Epithelial cell of prostate (primary cell): Measurements from ENCODE around the gene AP3B1.
"Not testable (repeated sequence)": the region's sequence is repeated elsewhere in the genome, so short reads cannot be mapped to it uniquely, and the experiment has no call there.

Experiments used
- DNase-seq: peaks from one replicate; pipeline ENCODE4 v3.0.0-alpha.2; 2011; ENCODE audit warnings: low read depth, low spot score
- H3K27ac ChIP-seq: fragments of 450-650 bp; 2 replicates; pipeline ENCODE4 v1.5.1; 2017; ENCODE audit warnings: mild to moderate bottlenecking

Gene AP3B1

GRCh38 chr5:78188681-78189080 is 105.8 kb downstream of the AP3B1 start:
- H3K27ac ChIP-seq, DNase-seq: not testable (repeated sequence)

- no peak overlapping the region for H3K27ac ChIP-seq
- DNase-seq = no peak
Observed at GRCh38 chr5:78187172-78187571, 107.3 kb downstream of the AP3B1 start.

DNA sequence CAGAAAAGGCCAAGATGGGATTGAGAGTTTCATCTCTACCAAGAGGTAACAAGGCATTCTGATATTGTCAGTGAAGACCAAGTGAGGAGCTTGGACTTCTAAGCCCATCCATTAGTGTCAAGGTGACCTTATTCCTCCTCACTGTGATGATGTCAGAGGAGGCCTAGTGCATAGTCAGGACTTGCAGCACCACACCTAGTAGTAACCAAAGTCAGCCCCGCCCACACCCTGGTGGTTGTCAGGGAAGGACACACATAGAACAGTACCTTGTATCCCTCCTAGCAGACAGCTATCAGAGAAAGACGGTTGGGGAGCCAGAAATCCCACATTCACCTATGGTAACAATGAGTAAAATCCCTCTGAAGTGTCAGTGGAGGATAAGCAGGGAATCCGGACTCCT is 111.7 kb downstream of the AP3B1 start:
- no peak overlapping the region for H3K27ac ChIP-seq
- DNase-seq = no peak

GRCh38 chr5:78178356-78178755 is 116.1 kb downstream of the AP3B1 start:
- DNase-seq = no peak
- H3K27ac ChIP-seq = no peak overlapping the region

DNA sequence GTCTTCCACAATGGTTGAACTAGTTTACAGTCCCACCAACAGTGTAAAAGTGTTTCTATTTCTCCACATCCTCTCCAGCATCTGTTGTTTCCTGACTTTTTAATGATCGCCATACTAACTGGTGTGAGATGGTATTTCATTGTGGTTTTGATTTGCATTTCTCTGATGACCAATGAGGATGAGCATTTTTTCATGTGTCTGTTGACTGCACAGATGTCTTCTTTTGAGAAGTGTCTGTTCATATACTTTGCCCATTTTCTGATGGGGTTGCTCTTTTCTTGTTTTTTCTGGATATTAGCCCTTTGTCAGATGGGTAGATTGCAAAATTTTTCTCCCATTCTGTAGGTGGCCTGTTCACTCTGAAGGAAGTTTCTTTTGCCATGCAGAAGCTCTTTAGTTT is 124.2 kb downstream of the AP3B1 start:
- DNase-seq = not testable (repeated sequence)

GRCh38 chr5:78162253-78162862 is 132.1 kb downstream of the AP3B1 start:
- DNase-seq = no peak
- H3K27ac ChIP-seq = no peak overlapping the region

More for the DNA sequence above, 124.2 kb downstream of the AP3B1 start:
- H3K27ac ChIP-seq = not testable (repeated sequence)

DNA sequence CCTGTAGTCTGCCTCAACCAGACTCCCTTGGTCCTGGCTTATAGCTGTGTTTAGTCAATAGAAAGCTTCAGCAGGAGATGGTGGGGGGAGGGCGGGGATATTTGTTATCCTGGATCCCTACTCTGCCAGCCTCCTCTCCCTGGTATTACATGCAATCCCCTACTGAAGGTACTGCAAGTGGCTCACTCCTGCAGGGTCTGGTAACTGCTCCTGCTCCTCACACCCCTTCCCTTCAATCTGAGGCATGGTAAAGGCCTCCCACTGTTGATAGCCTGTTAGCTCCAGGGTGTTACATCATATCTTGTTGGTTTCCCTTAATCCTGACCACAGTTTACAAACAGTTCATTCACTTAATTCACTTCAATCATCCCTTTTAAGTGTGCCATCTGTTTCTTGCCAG is 137.5 kb downstream of the AP3B1 start:
- no peak for DNase-seq
- H3K27ac ChIP-seq = no peak overlapping the region

DNA sequence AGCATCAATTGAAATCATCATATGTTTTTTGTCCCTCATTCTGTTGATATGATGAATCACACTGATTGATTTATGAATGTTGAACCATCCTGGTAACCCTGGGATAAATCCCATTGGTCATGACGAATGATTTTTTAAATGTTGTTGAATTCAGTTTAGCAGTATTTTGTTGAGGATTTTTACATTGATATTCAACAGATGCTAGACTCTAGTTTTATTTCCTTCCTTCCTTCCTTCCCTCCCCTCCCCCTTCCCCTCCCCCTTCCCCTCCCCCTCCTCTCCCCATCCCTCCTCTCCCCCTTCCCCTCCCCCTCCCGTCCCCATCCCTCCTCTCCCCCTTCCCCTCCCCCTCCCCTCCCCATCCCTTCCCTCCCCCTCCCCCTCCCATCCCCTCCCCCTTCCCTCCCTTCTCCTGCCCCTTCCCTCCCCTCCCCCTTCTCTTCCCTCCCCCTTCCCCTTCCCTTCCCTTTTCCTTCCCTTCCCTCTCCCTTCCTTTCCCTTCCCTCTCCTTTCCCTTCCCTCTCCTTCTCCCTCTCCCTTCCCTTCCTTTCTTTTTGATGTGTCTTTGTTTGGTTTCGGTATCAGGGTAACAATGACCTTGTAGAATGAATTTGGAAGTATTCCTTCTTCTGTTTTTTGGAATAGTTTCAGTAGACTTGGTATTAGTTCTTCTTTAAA is 142.8 kb downstream of the AP3B1 start:
- DNase-seq = no peak
- H3K27ac ChIP-seq = no peak overlapping the region

DNA sequence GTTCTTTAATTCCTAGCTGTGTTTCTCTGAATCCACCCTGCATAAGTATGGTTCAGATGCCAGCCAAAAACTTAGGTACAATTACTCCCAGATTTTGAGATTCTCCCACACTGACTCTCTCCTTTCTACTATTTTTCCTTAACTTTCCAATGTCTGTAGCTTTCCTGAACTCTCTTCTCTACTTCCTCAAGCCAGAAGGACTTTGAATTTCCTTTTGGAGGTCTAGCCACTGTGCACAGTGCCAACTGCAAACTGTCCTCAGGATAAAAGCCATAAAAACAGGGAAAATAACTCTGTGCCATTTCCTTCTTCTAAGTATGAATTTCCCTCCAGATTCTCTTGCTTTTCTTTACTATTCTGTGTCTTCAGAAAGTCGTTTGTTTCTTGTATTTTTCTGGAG is 157.2 kb downstream of the AP3B1 start:
- no peak for DNase-seq
- no peak overlapping the region for H3K27ac ChIP-seq

- no peak overlapping the region for H3K27ac ChIP-seq
- no peak for DNase-seq
Observed at GRCh38 chr5:78133423-78133822, 161.1 kb downstream of the AP3B1 start.

GRCh38 chr5:78132507-78132906 is 162.0 kb downstream of the AP3B1 start:
- DNase-seq = no peak
- H3K27ac ChIP-seq = no peak overlapping the region

DNA sequence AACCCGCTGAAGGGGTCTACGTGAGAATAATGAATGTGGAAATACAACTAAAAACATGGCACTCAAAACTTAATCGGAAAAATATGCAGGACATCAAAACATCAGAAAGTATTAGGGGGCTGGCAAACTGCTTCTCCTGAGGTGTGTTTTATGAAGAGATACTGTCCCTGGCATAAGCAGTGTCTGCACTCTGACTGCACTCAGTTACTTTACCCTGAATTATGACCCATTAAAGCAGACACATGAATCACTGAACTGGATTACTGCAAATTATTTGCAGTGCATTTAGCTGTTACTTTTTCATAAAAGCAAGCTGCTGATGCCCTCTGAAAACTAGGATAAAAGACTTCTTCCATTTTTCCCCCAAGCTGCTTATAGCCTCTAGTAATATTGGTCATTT is 164.9 kb downstream of the AP3B1 start:
- no peak for DNase-seq

DNA sequence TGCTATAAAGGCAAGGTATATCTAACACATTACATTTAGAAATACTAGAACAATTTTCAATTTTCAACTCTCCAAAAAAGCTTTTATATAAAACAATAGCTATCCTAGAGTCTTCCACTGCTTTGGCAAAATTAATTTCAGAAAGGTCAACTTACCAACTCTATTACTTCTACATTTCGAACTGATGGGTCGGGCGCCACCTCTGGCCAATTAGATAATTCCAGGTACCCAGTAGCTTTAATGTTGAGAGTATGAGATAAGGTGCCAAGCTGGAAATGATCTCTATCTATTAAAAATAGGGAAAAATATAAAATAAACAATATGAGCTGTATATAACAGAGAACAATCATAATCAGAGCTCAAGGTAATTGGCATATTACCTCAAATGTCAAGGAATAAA is 166.6 kb downstream of the AP3B1 start:
- no peak for DNase-seq
- H3K27ac ChIP-seq = no peak overlapping the region

More for the DNA sequence above, 164.9 kb downstream of the AP3B1 start:
- no peak overlapping the region for H3K27ac ChIP-seq

GRCh38 chr5:78126536-78126935 is 168.0 kb downstream of the AP3B1 start:
- DNase-seq = no peak
- H3K27ac ChIP-seq = no peak overlapping the region

DNA sequence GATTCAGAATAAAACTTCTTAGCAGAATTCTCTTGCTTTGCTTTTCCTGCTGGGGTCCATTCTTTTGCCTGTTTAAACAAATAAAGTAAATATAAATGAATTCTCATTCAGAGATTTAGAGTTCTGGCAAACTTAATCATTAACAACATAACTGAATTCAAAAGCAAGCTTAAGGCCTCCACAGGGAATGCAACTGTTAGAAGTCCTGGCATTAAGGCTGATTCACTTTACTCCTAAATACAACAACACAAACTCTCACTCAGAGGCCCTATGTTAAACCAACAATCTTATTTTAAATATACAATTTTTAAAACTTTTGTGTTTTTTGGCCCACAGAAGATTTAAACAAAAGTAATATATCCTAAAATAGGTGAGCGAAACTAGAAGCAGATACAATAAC is 178.3 kb downstream of the AP3B1 start:
- no peak for DNase-seq
- H3K27ac ChIP-seq = no peak overlapping the region

DNA sequence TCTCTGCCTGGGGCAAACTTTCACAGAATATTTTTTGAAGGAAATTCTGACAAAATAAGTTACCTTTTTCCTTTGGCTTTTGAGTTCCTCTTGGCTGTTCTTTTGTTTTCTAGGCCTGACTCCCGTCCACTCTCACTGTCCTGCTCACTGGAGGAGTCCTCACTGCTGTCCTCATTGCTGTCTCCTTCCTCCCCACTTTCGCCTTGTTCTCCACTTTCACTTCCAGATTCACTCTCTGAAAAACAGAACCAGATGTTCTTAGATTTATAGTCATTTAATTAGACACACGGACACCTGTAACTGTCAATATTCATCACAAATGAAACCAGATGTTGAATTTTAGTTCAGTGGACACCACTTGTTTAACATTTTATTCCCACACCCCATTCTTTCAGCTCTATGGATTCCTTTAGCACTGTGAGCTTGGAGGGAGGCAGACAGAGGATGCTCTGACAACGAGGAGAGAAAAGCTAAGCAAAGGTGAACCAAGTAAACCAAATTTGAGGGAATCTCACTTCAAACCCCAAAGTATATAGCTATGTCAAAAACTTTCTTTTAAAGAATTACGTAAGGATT is 180.7 kb downstream of the AP3B1 start:
- no peak overlapping the region for H3K27ac ChIP-seq
- DNase-seq = no peak

GRCh38 chr5:78112931-78113330 is 181.6 kb downstream of the AP3B1 start:
- DNase-seq = no peak
- no peak overlapping the region for H3K27ac ChIP-seq

DNA sequence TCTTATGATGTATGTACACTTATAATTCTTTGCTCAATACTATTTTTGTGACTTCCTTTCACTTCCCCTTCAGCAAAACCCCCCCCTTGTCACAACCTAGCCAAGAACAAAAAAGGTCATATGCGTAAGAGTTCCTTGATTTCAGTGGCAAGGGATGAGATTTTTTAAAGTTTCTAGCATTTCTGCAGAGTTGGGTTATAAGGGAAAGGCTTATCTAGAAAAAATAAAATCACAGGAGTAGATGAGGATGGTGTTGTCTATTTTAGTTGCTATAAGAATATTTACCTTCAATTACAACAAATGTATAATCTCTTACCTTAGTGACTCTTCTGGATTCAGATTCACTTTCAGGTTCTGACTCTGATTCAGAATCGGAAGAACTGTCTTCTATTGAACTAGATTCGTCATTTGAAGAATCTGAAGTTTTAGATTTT is 184.6 kb downstream of the AP3B1 start:
- no peak overlapping the region for H3K27ac ChIP-seq

GRCh38 chr5:78108564-78108963 is 185.9 kb downstream of the AP3B1 start:
- DNase-seq = no peak
- H3K27ac ChIP-seq = no peak overlapping the region

More for the DNA sequence above, 184.6 kb downstream of the AP3B1 start:
- no peak for DNase-seq

DNA sequence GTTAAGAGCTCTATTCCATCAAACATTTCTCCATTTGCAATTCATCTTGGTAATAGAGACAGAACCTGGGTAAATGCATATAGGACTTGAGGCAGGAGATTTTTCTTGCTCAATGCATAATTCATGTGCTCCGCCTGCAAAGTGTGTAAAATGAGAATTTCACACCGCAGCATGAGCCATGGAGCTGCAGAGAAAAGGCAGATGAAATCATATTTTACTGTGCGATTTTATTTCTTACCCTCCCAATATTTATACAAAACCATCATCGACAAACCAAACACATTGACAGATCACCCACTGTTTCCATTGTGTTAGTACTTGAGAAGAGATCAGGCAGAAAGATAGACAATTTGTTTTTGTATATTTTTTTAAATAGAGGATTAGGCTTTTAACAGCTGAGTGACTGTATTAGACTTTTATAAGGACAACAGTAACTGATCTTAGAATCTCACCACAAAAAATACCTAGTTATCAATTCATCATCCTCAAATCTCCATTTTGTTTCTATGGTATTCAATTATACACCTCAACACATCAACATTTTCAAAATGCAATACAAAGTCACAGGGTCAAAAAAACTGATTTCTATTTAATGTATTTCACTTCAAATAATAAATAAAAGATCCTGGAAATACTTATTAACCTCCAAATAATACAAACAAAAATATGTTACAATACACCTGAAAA is 191.1 kb downstream of the AP3B1 start:
- no peak overlapping the region for H3K27ac ChIP-seq
- DNase-seq = no peak

- no peak for DNase-seq
- H3K27ac ChIP-seq = no peak overlapping the region
Observed at GRCh38 chr5:78102500-78102899, 192.0 kb downstream of the AP3B1 start.
